ENCODE results near the gene GPR33. TPM values are rescaled to one million over a fixed set of nuclear protein-coding genes. Genes with fewer than 3 reads are reported as not detected.

Gene GPR33
- total RNA-seq, 1 experiment from 2014 or later = not detected

DNA sequence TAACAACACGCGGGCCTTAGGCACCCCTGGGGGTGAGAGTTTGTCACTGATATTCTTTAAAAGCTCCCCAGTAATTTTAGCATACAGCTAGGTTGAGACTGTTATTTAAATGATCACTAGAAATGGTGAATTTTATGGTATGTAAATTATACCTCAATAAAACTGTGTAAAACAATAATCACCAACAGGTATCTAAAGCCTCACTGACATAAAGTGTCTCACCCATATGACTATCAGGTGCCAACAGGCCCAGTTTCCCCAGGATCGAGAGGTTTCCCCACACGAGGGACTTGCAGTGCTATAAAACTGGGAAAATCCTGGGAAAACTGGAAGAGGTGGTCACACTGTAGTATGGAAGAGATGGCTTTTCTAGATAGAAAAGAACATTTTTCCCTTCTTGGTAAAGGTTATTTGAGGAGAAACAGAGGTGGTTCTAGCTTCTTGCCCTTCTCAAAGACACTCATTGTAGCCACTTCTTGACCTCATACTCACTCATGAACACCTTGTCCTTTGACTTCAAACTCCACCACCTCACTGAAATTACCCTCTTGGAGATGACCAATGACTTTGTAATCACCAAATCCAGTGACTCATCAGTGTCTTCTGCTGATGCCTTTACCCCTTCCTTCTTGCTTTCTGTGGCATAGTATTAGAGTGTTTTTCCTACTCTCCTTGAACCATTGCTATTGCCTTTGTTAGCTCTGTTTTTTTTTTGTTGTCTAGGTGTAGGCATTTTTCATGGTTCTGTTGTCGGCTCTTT is 48.5 kb upstream of the GPR33 start:
- Histone ChIP-seq H2AFZ (ENCODE audit: low read length) (no peak overlapping the region), H3T11ph (ENCODE audit: low read length) (no peak overlapping the region), H3K79me2 (ENCODE audit: insufficient read depth, low read length) (no peaks in the 10 kb centered on the region), H2BK5ac (ENCODE audit: insufficient read length, low read length) (no peak overlapping the region), H4K20me1 (ENCODE audit: control insufficient read depth, insufficient read depth, insufficient read length) (no peaks in the 10 kb centered on the region), H3K4me1 (ENCODE audit: insufficient read depth, low read length) (no peaks in the 10 kb centered on the region), H3K4ac (ENCODE audit: low read depth, low read length) (no peak overlapping the region), H3K18ac (ENCODE audit: insufficient read length, low read depth, low read length) (no peak overlapping the region), H2BK12ac (ENCODE audit: insufficient read length, low read depth, low read length) (no peak overlapping the region), H4K5ac (ENCODE audit: insufficient read length, low read depth, low read length) (no peak overlapping the region), H3K9ac (ENCODE audit: extremely low read depth, insufficient read length, low read length) (no peak overlapping the region), H2BK15ac (ENCODE audit: low read depth, low read length) (no peak overlapping the region), H3K27me3 (ENCODE audit: insufficient read depth, low read length) (no peaks in the 10 kb centered on the region), H2BK20ac (ENCODE audit: low read depth, low read length, poor library complexity, severe bottlenecking) (no peak overlapping the region), H4K8ac (replicated peaks; ENCODE audit: insufficient read length, low read depth, low read length) (no peak overlapping the region), H3K9me3 (ENCODE audit: control insufficient read depth, low read depth, low read length) (no peaks in the 10 kb centered on the region), H3K23ac (ENCODE audit: insufficient read length, low read depth, low read length) (no peak overlapping the region), H3K23me2 (ENCODE audit: insufficient read length, low read depth, low read length, poor library complexity, severe bottlenecking) (no peaks in the 10 kb centered on the region), H4K91ac (ENCODE audit: insufficient read length, low read depth, low read length) (no peak overlapping the region), H3K14ac (ENCODE audit: insufficient read depth, low read length) (no peak overlapping the region), H3K79me1 (ENCODE audit: insufficient read depth, low read depth, low read length, poor library complexity, severe bottlenecking) (no peaks in the 10 kb centered on the region), H3K56ac (ENCODE audit: insufficient read length, low read depth, low read length) (no peak overlapping the region), H3K27ac (ENCODE audit: insufficient read length, low read depth, low read length) (no peak overlapping the region), H3K4me2 (ENCODE audit: insufficient read depth, insufficient read length, low read length) (no peak overlapping the region), H2AK5ac (ENCODE audit: insufficient read length, low read length) (no peak overlapping the region), H2BK120ac (ENCODE audit: low read depth, low read length, poor library complexity, severe bottlenecking) (no peak overlapping the region)
- no peaks in the 10 kb centered on the region for H3K36me3 Mint-ChIP-seq (ENCODE audit: insufficient read depth in 1 of 3, low read depth in 3 of 3)
- H3K9me3 Mint-ChIP-seq = no peaks in the 10 kb centered on the region
- no peaks in the 10 kb centered on the region for H3K4me1 Mint-ChIP-seq
- no peaks in the 10 kb centered on the region; the same call in 1 of the 2 replicates for H3K27me3 Mint-ChIP-seq (ENCODE audit: low read depth)
- DNase-seq = no peak
- no peak overlapping the region for H3K27ac Mint-ChIP-seq
- no CpG with 5 or more reads among the region's 5 CpGs for WGBS (ENCODE audit: extremely low coverage, insufficient read length, low lambda C conversion rate)
- TF ChIP-seq, protein P1, sequence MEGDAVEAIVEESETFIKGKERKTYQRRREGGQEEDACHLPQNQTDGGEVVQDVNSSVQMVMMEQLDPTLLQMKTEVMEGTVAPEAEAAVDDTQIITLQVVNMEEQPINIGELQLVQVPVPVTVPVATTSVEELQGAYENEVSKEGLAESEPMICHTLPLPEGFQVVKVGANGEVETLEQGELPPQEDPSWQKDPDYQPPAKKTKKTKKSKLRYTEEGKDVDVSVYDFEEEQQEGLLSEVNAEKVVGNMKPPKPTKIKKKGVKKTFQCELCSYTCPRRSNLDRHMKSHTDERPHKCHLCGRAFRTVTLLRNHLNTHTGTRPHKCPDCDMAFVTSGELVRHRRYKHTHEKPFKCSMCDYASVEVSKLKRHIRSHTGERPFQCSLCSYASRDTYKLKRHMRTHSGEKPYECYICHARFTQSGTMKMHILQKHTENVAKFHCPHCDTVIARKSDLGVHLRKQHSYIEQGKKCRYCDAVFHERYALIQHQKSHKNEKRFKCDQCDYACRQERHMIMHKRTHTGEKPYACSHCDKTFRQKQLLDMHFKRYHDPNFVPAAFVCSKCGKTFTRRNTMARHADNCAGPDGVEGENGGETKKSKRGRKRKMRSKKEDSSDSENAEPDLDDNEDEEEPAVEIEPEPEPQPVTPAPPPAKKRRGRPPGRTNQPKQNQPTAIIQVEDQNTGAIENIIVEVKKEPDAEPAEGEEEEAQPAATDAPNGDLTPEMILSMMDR (conservative IDR thresholded peaks at IDR 0.05) = no peak
- H3K4me3 Mint-ChIP-seq = no peak overlapping the region
